Activated gamma-delta T cell (primary cell): ENCODE data around the gene SEMG1.

Experiments
- DNase-seq: peaks from one replicate; lab custom pipeline; 2025; lab: John Stamatoyannopoulos, UW
- total RNA-seq, 2 donors: gene quantifications; one replicate each; lab custom pipeline; 2026; lab: John Stamatoyannopoulos, UW

The SEMG1 gene, protein sequence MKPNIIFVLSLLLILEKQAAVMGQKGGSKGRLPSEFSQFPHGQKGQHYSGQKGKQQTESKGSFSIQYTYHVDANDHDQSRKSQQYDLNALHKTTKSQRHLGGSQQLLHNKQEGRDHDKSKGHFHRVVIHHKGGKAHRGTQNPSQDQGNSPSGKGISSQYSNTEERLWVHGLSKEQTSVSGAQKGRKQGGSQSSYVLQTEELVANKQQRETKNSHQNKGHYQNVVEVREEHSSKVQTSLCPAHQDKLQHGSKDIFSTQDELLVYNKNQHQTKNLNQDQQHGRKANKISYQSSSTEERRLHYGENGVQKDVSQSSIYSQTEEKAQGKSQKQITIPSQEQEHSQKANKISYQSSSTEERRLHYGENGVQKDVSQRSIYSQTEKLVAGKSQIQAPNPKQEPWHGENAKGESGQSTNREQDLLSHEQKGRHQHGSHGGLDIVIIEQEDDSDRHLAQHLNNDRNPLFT
- 0 reads per million in 2 donors for total RNA-seq

DNA sequence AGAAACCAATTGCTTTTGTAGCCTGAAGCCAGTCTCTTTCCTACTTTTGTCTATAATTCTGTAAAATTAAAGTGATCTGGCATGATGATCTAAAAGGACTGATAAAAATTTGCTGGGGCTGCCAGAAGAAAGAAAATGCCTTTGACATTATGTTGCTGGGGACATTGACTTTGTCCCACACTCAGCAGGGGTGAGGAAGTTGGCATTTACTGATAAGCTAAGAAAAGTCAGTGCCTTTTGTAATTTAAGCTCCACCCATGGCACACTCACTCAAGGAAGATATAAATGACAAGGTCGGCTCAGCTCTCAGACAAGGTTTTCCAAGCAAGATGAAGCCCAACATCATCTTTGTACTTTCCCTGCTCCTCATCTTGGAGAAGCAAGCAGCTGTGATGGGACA, at the start of gene SEMG1:
TSS of gene SEMG1 (plus strand) at position 309 of the 400 bp plus-strand sequence. CDS start at position 330, 21 bp downstream.
- DNase-seq: no peak

DNA sequence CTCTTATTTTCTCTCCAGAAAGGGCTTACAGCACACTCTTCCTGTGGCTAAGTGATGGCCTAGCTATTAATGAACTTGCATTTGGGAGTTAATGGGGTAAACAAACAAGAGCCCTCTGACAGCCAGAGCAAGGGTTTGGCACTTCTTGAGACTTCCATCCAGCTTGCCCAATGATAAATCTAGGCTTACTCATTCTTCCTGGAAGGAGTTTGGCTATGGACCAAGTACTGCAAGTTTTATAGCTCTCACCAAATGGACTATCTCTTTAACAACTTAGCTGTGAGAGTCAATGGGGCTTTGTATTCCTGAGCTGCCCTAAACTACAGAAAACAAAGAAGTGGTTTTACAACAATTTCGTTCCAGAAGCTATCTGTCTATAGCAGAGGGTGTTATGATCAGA, 48.9 kb upstream of the SEMG1 start:
- DNase-seq: no peak

DNA sequence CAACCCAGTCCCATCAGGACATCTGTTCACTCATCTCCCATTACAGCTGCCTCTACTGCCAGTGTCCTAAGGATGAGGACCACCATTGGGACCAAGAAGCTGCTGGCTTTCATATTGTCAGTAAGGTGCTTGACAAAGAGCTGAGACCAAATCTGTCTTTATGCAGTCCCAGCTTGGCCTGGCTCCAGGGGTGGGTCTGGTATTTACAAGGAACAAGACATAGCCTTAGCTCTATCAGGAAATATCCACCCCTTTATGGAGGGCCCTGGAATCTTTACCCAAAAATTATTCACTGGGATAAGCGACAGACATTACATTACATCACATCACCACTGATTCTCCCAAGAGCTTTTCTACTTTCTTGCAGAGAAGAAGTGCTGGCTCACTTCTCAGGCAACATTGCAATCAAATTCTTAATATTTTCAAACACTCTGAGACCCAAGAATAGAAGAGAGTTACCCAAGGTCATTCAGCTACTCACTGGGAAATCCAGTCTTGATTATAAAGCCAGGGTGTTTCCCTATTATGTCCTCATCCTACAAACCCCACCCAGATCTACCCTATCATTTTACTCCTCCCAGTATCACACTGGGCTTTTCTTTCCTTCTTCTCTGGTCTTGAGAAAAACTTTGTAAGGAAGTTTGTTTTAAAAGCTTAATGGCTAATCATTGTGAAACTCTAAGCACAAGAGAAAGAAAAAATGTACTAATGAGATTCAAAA, 43.6 kb upstream of the SEMG1 start:
- no peak for DNase-seq

DNA sequence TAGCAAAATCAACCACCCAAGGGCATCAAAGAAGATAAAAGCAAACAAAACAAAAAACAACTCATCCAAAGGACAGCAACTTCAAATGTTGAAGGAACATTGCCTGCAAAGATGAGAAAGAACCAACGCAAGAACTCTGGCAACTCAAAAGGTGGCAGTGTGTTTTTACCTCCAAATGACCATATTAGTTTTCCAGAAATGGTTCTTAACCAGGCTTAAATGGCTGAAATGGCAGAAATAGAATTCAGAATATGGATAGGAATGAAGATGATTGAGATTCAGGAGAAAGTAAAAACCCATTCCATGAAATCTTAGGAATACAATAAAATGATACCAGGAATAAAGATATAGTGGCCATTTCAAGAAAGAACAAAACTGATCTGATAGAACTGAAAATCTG, 41.9 kb upstream of the SEMG1 start:
- DNase-seq: no peak

DNA sequence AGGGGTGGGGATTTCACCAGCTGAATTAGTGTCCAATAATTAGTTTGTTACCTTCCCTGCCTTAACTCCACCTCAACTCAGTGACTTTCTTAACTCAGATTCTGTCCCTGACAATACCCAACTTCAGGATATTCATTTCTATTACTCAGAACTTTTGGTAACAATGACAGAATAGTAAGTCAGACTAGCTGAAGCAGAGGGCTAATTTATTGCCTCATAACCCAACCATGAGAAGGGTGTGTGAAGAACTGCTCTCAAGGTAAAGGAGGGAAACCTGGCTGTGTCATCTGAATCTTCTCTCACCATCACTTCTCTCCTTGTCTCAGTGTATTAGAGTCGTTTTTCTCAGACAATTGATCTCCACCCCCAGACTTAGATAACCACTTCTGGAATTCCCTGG, 33.3 kb upstream of the SEMG1 start:
- no peak for DNase-seq

DNA sequence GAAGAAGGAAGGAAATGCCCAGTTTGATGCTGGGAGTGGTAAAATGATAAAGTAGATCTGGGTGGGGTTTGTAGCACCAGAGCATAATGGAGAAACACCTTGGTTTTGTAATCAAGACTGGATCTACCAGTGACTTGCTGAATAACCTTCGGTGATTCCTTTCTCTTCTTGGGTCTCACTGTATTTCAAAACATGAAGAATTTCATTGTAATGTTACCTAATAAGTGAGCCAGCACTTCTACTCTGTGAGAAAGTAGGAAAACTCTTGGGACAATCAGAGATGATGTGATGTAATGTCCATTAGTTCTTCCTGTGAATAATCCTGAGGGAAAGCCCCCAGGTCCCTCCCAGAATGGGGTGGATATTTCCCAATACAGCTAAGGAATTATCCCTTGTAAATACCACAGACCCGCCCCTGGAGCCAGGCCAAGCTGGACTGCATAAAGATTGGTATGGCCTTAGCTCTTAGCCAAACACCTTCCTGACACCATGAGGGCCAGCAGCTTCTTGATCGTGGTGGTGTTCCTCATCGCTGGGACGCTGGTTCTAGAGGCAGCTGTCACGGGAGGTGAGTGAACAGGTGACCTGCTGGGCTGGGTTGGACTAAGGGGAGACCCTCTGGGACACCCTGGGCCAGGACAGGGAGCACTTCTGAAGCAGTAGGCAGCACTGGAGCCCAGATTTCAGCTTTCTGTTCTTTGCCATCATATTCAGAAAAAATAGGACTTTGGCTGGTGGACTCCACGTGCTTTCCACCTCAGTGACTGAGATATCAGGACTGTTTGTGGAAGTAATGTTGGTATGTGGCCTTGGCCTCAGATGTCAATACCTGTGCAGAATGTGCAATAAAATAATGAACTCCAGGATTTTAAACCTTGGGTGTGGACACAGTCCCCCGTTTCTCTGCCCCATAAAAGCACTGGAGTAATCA, 32.1 kb upstream of the SEMG1 start, which contains the start of gene PI3:
TSS of gene PI3 (plus strand) at position 469 of the 931 bp plus-strand sequence. CDS start at position 490, 21 bp downstream.
- DNase-seq: no peak

DNA sequence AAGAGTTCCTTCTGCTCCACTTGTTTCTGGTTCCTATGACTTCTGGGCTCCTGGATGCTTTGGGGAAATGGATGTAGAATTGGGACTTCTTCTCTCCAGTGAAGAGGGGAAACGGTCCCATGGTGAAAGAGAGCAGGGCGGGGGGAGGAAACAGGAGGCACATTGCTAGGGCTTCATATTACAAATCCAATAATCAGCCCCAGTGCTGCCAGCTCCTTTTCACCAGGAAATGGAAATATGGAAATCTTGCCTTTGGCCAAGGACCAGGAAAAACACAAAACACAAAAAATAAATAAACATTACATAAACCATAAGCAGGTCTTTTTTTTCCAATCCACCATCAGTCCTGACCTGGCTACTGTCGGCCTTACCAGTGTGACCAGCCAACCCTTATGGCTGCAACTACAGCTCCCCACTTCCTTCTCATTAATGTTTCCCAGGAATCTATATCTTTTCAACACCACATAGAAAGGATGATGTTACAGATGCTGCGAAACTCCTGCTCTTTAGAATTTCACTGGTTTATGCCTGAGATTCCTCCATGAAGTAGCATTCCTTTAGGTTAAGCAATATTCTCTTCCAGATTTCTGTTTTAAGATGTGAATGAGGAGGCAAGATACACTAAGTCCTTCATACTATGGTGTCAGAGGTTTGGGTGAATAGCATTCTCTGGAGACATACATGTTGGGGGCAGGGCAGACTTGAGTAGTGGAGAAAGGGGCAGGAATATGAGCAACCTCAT, 30.1 kb upstream of the SEMG1 start:
- no peak for DNase-seq

DNA sequence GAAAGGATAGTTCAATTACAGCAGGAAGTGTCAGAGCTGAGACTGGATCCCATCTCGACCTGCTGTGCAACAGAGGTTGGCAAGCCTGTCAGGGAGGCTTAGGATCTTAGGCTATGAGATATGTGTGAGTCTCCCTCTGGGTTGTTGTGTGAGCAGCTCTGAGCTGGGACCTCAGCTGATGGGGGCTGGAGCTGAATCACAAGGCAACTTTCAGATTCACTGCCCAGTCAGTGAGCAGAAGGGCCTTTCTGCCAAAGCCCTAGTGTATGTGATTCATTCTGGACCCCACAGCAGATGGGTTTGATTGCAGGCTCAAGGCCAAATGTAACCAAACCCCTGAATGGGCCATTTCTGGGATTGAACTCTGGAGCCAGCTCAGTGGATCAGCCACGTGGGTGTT, 27.7 kb upstream of the SEMG1 start:
- DNase-seq: no peak

DNA sequence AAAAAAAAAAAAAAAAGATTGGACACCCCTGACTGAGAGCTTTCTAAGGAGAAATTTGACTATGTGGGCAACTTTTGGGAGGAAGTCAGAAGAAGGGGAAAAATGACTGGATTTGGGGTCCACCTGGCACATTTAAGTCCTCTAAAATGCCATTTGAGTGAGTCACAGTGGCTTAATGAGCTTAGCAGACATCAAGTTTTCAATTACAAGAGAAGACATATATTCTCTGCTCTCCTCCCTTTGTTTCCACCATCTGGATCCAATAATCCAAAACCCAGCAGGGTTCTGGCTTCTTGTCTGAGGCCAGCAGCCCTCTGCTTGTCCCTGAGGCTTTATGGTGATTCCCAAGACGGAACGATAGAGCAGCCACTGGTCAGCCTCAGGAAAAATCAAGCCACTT, 25.2 kb upstream of the SEMG1 start:
- no peak for DNase-seq

DNA sequence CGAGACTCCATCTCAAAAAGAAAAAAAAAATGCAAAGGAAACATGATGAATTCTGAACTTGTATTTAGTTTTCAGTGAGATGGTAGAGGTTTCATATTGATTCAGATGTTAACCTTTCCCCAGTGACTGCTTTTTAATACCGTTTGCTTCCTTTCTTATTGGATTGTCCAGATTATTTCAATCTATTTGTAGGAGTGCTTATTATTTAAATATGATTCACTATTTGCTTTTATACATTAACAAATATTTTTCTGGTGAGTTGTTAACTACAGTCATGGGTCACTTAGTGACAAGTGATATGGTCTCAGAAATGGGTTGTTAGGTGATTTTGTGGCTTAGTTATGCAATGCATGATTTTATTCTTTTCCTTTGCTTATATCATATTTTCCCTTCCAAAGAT, 23.7 kb upstream of the SEMG1 start:
- DNase-seq: no peak

DNA sequence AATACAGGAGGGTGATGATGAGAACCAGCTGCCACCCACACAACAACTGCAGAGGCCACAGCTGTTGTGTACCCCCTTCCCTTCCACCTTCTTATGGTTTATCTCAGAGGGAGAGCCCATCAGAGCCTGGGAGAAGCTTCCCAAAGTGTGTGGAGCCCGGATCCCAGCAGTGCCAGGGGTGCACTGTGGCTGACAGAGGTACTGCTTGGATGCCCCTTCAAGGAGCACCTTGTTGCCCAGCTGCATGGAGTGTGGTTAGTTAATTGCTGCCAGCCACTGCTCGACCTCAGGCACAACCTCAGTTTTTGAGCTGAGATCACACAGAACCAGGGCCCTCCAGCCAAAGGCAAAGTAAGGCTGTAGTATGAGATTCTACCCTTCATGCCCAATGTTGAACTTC, 19.1 kb upstream of the SEMG1 start:
- no peak for DNase-seq

DNA sequence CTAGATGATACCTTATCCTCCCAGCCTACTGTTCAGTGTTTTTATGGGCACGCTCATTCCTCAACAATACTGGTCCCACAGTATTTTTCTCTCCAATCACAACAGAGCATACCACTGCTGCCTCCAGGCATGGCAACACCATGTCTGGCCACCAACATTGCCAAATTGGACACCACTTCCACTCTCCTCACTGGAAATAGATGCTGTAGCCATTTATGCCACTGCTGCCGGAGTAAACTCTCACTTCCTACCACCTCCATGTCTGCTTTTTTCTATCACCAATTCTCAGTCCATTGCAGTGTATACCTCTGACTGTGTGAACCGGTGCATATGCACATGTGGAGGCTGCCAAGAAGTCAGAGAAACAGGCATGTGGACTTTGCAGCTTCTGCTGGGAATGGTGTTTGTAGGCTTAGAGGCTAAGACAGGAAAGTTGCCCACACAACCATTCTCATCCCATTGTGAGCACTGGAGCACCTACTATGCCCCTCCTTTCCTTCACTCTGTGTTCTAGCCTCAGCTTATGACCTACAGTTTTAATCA, 17.7 kb upstream of the SEMG1 start:
- no peak for DNase-seq

DNA sequence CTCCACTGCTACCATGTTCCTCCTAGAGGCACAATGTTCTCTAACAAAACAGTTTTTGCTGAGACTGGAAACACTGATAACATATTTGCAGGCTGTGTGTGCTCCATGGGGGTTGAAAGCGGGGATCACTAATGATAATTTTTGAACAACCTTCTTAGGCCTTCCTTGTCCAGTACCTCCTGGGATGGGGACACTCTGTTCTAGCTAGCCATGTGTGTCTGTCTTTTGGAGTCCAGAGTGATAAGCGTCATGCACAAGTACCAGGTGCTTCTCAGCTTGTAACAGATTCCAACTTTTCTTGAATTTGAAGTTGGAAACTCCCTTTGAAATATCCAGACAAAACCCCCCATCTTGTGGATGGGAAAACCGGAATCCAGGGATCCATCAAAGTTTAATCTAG, 17.0 kb upstream of the SEMG1 start:
- DNase-seq: no peak

DNA sequence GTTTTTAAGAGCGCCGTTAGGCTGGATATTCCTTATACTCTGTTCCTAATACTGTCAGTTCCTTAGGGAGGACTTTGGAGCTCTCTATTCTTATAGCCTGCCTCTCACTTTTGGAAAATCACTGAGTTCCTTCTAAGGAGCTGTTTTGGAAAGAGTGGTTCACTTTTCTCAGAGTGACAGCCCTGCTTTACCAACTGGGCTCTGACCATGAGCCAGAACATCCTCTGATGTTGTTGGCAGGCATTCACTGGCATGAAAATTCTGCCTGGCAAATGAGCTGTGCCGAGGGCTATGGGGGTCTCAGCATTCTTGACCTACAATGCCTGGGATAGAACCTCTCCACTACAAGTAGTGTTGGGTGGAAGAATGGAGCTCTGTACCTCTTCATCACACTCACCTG, 14.9 kb upstream of the SEMG1 start:
- no peak for DNase-seq

DNA sequence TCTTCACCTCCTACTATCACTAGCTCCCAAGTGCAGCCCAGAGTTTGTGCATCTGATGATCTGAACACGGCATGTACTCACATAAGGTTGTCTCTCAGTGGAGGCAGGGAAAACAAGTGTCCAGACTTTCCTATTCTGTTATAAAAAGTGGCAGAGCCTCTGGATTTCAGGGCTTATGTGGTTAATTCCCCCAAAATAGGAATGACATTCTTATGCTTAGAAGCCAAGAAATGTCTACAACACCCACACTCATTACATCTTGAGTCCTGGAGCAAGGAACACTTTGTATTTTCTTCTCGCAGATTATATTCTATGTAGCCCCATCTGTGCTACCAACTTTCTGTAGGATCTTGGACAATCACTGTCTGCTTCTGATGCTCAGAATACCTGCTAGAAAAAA, 13.5 kb upstream of the SEMG1 start:
- DNase-seq: no peak

DNA sequence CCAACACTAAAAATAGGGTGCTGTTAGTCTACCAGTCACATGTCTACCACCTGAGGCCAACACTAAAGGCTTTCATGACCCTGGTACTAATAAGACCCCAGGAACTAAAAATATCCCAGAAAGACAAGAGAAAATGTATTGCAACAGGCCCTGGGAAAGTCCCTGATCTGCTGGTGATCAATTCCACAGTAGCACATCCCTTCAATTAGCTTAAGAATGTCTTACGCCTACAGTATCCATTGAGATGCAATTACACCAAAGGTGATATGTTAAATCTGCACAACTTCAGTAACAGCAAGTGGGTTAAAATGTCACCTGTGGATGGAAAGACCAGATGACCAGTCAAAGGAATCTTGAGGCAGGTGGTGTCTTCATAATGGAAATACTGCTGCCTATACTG, 3.1 kb downstream of the SEMG1 start:
- no peak for DNase-seq

DNA sequence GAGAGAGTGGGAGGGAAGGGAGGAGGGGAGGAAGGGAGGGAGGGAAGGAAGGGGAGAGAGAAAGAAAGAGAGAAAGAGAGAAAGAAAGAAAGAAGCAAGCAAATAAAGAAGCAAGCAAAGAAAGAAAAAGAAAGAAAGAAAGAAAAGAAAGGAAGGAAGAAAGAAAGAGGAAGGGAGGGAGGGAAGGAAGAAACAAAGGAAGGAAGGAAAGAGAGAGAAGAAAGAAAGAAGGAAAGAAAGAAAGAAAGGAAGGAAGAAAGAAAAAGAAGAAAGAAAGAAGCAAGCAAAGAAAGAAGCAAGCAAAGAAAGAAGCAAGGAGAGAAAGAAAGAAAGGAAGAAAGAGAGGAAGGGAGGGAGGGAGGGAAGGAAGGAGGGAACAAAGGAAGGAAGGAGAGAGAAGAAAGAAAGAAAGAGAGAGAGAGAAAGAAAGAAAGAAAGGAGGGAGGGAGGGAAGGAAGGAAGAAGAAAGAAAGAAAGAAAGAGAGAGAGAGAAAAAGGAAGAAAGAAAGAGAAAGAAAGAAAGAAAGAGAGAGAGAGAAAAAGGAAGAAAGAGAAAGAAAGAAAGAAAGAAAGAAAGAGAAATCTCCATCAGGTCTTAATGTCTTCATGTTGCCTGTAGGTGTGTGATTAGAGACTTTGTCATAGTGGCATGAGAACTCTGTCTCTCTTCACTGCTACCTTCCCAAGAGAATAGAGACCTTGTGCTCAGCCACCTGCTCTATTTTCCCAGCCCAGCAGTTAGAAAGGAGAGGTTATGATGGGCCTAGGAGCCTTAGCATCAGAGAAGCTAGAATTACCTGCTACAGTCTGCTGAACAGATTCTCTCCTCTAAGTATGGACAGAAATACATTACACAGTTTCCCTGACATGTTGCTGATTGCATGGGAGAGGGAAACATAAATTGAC, 5.0 kb downstream of the SEMG1 start:
- DNase-seq: no peak

DNA sequence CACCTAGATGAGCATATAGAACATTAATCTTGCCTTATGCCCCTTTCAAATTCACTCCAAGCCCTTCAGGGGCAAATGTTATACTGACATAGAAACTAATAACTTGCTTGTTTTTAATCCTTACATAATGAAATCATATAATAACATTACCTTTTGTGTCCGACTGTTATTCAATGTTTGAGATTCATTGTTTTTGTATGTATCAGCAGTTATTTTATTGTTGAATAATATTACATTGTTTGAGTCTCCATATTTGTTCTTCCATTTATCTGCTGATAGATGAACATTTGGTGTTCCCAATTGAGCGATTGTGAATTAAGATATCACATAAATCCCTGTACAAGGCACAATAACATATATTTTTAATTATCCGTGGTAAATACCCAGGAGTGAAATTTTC, 6.0 kb downstream of the SEMG1 start:
- DNase-seq: no peak

DNA sequence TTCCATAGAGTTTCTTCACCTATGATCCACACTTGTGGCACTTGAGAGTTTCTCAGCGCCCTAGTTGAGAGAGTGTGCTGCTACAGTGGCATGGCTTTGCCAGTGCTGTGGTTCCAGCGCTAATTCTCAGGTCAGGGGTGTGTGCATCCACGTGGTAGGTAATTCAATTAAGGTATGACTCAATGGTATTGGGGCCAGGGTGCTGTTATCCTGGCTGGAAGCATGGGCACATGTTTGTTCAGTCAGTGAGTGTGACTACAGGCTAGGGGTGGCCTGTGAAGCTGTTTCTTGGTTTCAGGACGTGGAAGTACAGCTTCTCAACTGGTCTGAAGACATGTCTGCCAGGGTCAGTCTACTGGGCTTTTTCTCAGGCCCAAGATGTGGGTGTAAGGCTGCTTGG, 11.3 kb downstream of the SEMG1 start:
- DNase-seq: no peak

DNA sequence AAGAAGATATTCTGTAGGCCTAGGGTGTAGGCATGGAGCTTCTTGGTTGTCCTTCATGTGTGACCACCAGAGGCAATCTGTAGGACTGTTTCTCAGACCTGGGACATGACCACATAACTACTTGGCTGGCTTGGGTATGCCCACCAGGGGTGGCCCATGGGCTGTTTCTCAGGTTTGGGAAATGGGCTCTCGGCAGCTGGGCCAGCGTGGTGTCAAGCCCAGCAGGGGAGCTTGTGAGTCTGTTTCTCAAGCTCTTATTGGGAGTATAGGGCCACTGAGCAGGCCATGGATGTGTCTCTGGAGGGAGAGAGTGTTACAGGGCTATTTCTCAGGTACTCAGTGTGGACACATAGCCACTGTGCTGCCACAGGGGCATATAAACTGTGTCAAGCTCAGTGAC, 11.8 kb downstream of the SEMG1 start:
- no peak for DNase-seq
